HG03097 (cell line): ENCODE data around the gene SH3BGRL2.

Experiments used
- ATAC-seq: cut with Tn5 transposase; IDR thresholded peaks from one replicate; pipeline ENCODE4 v1.9.1; 2021; ENCODE audit not compliant: unreplicated experiment, low FRiP score

Gene SH3BGRL2

DNA sequence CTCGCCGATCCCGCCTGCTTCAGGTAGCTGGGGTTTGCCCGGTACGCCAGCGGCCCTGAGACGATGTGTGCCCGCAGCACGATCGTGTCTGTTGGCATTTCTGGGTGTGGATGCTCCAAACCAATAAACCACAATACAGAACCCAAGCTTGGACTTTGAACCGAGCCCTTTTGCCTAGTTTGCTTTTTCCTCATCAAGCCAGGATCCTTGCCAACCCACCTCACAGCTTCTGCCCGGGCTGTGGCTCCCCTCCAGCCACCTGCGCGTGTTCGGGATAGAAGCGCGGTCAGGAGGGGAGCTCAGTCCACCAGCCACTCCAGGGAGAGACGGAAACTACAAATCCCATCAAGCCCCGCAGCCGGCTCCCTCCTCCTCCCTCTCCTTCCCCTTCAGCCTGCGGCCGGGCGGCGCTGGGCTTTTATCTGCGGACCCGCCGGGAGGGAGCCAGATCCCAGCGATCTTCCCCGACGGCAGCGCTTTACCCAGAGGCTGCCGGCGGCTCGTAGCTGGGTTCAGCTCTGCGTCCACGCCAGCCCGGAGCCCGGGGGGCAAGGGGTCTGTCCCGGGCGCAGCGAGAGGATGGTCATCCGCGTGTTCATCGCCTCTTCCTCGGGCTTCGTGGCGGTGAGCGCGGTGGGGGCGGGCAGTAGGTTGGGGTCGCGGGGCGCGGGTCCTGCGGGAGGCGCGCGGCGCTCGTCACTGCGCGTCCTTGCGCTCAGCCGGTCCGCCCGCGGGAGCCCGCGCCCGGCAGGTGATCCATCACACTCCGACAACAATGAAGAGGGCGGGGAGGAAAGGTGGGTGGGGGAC is at the start of gene SH3BGRL2:
Gene SH3BGRL2 (plus strand): TSS at position 447 of the 810 bp plus-strand sequence. CDS start 133 bp downstream, at position 580.
- ATAC-seq, result no peak

DNA sequence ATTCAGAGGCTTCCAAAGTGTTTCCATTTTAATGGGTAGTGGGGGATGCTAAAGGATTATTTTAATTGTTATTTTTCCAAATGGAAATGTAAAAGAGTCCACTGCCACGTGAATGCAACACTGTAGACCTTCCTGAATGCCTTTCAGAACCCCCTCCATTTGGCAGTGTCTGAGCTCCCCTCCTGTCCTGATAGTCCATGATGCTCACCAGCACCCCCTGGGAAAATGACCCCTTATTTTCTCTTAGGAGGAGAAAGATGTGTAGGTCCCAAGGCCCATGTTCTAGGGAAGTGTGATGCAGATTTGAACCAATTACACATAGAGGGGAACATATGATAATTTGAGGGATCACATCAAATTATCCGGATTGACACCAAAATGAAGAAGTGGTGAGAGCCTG is 46.8 kb upstream of the SH3BGRL2 start:
- no peak for ATAC-seq

DNA sequence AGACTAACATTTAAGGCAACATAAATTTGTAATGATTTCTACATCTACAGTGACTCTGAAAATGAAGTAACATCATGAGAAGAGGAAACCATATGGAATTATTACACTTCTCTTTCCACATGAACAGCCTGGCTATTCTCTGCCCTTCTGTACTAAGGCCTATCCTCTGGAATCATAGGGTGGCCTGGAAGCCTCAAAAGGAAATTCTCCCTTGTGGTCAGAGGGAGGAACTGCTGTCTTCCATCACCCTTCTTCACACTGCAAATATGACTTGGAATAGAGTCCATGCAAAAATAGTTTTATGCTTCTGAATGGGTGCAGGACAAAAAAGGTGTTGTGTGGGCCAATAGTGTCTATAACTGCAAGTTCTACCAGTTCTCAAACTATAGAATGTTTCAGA is 44.6 kb upstream of the SH3BGRL2 start:
- ATAC-seq, result no peak

DNA sequence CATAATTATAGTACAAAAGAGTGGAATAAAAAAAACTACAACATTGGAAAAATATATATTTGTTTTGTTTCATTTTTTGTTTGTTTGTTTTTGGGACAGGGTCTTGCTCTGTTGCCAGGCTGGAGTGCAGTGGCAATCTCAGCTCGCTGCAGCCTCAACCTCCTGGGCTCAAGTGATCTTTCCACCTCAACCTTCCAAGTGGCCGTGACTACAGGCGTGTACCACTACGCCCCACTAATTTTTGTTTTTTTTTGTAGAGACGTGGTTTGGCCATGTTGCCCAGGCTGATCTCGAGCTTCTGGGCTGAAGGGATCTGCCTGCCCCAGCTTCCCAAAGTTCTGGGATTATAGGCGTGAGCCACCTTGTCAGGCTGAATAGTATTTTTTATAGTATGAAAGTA is 41.4 kb upstream of the SH3BGRL2 start:
- no peak for ATAC-seq

DNA sequence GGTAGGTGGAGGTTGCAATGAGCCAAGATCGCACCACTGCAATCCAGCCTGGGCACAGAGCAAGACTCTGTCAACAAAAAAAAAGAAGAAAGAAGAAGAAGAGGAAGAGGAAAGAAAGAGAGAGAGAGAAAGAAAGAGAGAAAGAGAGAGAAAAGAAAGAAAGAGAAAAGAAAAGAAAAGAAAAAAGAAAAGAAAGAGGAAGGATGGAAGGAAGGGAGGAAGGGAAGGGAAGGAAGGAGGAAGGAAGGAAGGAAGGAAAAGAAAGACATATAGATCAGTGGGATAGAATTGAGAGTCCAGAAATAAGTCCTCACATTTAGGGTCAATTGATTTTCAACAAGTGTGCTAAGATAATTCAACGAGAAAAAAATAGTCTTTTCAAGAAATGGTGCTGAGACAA is 34.0 kb upstream of the SH3BGRL2 start:
- ATAC-seq, result no peak

DNA sequence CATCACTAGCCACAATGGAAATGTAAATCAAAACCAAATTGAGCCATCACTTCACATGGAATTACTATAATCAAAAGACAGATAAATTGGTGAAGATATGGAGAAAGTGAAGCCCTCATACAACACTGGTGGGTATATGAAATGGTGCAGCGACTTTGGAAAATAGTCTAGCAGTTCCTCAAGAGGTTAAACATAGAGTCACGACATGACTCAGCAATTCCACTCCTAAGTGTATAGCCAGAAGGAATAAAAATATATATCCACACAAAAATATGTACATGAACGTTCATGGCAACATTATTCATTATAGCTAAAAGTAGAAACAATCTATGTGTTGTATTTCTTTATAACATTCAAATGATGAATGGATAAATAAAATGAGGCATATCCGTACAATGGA is 33.1 kb upstream of the SH3BGRL2 start:
- ATAC-seq, result no peak

DNA sequence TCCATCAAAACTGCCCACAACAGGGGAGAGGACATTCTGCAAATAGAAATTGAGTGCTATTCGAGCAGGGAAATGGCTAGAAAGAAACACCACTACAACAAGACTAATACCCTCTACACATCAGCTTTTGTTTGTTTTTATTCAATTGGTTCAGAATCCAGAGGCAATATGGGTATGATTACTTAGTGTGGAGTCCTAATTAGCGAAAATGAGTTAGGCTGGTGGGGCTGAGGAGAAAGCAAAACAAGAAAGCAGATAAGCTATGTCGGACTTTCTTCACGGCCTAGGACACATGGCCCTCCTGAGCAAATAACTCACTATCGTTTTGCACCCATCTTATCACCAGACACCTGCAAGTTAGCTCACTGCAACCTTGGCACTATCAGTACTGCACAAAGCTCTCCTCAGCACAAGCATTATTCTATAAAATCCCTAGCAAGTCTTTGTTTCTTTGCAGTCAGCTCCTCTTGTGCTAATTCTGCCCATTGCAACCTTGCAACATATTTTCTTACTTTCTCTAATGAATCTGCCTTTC is 31.3 kb upstream of the SH3BGRL2 start:
- ATAC-seq, result no peak

DNA sequence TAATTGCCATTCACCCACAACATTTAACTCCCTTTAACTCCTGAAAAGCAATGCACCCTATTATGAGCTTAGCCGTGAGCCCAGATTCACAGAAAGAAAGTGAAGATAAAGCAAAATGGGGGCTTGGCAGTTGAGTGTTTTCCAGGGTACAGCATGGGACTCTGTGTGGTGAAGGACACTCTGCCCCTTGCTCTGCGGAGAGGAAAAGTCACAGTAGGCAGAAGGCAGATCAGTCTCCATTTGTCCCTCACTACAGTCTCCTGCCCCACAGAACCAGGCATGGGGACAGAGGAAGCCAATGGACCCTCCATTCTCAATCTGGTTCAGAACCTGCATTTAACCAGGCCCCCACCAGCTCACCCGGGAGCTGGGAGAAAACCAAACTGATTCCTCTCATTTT is 30.8 kb upstream of the SH3BGRL2 start:
- ATAC-seq, result no peak

DNA sequence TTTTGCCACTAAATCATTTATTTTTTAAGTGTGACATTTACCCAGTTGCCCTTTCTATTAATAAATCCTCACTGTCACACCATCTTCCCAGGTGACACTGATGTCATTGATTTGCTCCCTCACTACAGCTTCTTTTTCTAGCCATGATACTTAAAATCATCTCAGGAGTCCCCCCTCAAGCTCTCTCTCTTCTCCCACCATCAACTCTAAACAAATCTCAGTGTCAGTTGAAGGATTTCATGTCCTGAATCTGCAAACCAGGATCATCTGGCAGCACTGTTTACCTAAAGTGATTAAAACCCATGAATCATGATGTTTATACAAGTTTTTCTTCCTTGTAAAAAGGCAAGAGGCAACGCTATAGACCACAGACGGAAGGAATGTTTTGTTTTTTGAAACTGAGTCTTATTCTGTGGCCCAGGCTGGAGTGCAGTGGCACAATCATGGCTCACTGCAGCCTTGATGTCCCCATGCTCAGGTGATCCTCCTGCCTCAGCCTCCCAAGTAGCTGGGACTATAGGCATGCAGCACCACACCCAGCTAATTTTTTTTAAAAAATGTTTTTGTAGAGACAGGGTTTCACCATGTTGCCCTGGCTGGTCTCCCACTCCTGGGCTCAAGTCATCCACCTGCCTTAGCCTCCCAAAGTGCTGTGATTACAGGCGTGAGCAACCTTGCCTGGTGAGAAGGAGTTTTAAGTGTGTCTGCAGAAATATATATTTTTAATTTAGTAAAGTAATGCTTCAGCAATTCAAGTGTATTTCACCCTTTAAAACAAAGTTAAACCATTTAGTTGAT is 30.1 kb upstream of the SH3BGRL2 start:
- no peak for ATAC-seq

DNA sequence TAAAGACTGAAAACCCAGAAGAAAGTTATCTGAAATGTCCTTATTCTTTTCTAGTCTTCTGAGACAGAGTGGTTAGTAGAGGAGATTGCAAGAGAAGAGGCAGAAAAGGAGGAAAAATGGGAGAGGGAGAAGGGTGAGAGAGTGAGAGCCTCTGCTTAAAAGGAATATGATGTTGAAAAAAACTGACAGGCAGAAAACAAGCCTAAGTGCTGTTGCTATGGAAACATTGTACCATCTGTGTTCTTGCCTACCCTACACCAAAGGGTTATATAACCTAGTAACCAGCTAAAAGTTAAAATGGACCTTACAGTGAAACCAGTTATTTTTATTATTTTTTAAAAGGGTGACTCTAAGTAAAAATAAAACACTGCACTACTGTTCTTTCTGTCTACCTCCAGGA is 28.3 kb upstream of the SH3BGRL2 start:
- ATAC-seq, result no peak

DNA sequence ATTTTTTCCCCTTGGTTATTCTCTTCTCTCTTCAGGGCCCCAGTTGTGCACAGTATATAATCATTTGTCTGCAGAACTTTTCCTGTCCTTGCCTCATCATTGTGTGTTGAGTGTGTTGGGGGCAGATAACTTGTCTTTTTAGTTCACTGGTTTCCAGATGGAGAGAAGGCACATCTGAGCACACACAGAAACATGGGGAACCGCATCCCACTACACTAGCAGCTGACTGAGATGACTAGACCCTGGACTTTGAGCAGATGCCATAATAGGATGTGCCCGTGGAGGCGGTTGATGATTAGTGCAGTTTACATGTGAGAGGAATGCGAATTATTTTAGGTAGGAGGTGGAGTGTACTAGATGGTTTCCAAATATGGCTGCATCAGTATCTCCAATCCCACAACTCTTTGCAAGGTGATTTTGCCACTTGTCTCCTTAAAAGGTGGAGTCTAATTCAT is 26.5 kb upstream of the SH3BGRL2 start:
- ATAC-seq, result no peak

DNA sequence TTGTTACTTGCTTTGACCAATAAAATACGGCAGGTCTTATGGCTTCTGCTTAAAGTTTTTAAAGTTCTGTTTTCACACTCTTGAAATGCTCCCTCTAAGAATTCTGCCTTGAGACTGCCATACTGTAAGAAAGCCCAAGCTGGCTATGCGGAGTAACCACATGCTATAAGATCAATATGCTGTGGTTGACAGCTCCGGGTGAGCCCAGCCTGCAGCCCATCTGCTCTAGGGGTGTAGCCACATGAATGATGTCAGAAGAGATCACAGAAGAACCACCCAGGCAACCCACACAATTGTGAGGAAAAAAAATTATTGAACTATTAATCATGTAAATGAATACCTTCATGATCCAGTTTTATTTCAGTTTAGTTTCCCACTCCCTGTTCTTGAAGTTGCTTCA is 26.1 kb upstream of the SH3BGRL2 start:
- no peak for ATAC-seq

DNA sequence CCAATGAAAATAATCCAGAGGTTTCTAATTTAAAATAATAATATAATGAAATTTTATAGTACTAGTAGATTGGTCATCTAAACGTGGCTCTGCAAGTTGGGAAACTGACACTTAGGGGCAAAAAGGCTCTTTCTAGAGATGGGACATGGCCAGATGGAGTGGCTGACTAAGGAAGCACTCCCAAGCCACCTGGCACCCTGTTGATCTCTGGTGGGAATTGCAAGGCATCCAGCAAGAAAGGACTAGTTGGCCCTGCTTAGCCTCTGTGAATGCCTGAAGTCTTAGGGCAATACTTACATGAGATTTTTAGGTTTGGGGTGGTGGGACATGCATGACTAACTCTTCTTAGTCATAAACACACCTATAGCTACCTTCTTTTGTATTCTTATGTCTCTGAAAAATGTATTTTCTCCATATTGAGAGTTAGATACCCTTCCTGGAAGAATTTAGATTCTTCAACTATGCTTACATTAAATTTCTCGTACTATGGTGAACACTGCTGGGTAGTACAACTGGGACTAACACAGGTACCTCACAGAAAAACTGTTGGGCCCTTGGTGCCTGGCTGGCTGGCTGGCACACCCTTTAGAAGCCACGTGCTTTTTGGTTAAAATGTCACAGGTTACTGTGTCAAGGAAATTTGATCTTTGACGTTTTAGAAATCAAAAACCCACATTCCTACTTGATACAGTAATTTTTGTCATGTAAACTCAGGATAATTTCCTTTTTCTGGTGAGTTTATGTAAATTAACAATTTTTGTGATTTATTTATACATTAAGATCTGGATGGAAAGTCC is 25.0 kb upstream of the SH3BGRL2 start:
- ATAC-seq, result no peak

DNA sequence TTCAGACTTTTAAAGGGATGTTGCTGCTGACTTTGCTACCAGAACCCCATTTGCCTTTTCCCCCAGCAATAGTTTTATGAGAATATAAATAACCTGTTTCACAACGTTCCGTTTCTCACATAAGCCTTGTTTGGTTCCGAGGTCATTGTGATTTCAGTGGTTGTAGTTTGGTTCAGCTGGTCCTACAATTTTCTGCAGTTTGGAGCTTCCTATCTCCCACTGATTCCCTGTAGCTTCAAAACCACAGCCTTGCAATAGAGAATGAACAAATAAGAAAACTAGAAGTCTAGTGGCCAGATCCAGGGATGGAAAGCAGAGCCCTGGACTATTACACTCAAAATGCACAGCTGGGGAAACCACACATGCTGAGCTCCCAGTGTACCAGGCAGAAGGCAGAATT is 24.1 kb upstream of the SH3BGRL2 start:
- ATAC-seq, result no peak

DNA sequence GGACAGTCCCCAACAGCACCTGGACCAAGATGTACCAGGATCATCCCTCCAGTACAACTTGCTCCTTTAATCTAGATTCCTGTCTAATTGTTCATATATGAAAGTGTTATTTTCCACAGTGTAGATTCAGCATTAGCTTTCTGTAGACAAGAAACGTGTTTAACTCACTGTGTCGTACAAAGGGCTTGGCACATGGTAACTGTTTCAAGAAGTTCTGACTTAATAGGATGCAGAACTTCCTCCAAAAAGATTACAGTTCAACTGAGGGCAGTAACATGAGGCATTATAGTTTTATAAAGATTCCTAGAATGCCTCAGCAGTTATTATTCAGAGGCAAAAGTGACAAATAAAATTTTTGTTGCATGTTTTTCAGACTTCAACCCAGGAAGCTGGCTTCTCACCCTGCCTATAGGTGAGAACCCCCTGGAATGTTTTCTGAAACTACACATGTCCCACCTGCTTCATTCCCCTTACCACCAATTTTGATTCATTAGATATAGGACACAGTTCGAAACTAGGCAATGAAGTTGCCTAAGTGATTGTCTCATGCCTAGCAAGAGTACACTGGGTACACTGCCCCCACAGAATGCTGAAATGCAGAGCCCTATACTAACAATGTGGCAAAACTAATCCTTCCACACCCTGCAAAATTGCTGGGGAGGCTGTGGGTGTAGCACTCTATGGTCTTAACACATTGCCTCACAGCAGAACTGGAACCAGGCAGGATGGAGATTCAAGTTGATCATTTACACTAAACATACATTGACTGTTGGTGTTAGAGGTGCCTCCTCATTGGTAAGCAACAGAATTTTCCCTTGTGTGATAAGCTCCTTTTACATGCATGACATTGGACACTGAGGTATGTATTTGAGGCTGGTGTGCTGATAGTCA is 22.6 kb upstream of the SH3BGRL2 start:
- ATAC-seq, result no peak

DNA sequence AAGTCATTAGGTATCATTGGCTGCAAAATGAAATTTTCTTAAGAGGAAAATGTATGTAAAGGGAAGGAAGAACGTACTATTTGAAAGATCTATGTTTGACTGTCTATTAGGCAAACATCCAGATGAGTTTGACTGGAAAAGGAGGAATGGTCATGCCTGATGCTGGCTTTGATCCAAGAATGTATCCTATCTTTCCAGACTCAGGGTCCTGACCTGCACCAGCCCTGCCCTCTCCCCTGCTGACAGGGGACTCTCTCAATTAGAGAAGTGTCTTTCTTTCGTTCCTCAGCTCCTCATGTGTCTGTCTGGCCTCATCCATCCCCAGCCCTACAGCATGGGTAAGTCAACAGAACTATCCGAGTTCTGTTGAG is 21.9 kb upstream of the SH3BGRL2 start:
- no peak for ATAC-seq

DNA sequence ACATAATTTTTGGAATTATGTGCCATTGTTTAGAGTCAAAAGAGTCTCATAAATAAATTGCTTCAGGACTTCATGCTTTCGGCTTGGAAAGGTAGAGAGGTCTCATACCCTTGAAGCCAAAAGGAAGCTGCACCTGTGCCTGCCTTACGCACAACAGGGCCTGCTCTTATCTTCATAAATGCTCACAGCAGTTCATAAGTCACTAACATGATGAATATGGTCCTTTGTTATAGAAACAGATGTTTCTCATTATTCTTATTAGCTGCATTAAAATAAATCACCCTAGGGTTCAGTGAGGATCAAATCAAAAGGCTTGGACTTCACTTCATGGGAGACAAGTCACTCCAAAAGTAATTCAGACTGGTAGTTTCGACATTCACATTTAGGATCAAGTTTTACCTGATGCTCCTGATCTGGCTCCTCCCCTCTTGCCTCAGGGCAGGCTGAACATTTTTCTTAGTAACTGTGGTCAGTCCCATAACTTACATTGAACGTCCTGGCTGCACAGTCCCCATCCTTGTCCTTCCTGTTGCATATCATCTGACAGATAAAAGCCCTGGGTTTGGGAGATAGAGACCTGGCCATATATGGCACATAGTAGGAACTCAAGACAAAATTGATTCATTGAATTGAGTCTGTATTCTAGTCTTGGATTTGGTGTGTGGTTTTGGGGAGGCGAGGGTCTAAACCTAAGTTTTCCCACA is 20.7 kb upstream of the SH3BGRL2 start:
- ATAC-seq, result no peak

DNA sequence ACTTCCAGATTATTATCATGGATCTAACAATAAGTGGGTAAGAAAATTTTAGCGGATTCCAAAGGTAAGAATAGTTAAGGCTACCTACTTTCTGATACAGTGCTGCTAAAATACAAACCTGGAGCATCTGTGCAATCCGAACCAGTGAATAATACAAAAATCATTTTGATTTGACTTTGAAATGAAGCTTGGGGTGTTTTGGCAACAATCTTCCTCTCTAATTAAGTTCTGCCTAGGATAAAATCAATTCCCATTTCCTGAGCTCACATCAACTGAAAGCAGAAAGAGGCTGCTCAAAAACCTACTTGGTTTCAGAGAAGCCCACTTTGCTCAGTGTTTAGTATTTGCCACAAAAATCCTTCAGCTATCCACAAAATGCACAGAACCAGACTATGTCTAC is 18.7 kb upstream of the SH3BGRL2 start:
- no peak for ATAC-seq

DNA sequence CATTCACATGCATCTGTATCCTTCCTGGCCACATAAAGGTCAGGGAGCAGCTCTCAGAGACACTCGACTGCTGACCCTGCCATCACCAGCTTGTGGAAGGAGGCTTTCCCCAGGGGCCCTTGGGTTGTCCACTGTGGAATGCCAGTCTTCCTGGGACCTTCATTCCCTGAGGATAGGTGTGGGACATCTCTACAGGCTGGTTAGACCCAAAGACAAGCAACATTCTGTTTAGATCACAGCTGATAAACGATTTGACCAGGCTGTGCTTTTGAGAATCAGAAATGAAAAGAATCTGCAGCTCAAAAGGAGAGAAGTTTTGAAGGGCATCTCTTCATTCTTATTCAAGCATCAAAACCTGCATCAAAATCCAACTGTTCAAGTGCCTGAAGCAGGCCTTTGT is 18.2 kb upstream of the SH3BGRL2 start:
- ATAC-seq, result no peak
